ENCODE measurements around the gene GRK5.

Gene GRK5

DNA sequence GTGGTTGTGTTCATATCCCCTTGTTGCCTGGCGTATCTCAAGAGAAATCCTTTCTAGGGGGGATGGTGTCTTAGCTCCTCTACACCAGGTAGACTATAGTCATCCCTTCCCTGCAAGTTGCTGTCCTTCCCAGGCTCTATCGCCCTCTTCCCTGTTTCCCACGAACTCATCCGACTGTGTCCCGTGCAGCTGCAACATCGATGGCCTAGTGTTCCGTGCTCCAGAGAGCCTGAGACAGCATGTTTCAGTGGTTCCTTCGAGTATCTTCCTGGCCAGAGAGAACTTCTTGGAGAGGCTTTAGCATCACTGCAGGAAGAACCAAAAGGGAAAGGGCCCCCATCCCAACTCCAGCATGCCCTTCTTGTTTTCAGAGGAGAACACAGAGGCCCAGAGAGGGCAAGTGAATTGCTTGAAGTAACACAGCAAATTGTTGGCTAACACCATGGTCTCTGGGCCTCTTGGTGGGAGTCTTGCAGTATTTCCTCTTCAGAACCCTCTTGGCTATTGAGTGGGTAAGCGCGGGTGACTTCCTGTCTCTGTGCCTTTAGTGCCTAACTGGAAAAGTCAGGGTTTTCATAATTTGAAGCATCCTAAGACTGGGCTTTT is 172.2 kb downstream of the GRK5 start:
- DNase-seq (ENCODE audit: low read depth): no peak

GRCh38 chr10:119383174-119383856 is 175.9 kb downstream of the GRK5 start:
- no peak for DNase-seq (ENCODE audit: low read depth)

- no peak for DNase-seq (ENCODE audit: low read depth)
These were observed 176.8 kb downstream of the GRK5 start for GRCh38 chr10:119384127-119384526.

- no peak for DNase-seq (ENCODE audit: low read depth)
These were observed 179.3 kb downstream of the GRK5 start for GRCh38 chr10:119386666-119387065.

GRCh38 chr10:119388849-119389345 is 181.5 kb downstream of the GRK5 start:
- no peak for DNase-seq (ENCODE audit: low read depth)

- no peak for DNase-seq (ENCODE audit: low read depth)
These were observed 184.3 kb downstream of the GRK5 start for GRCh38 chr10:119391440-119392251.

GRCh38 chr10:119393019-119393418 is 185.6 kb downstream of the GRK5 start:
- DNase-seq (ENCODE audit: low read depth): no peak

- no peak for DNase-seq (ENCODE audit: low read depth)
These were observed 186.1 kb downstream of the GRK5 start for GRCh38 chr10:119393421-119393820.

- no peak for DNase-seq (ENCODE audit: low read depth)
These were observed 186.5 kb downstream of the GRK5 start for GRCh38 chr10:119393845-119394244.

GRCh38 chr10:119394657-119395279 is 187.4 kb downstream of the GRK5 start:
- no peak for DNase-seq (ENCODE audit: low read depth)

DNA sequence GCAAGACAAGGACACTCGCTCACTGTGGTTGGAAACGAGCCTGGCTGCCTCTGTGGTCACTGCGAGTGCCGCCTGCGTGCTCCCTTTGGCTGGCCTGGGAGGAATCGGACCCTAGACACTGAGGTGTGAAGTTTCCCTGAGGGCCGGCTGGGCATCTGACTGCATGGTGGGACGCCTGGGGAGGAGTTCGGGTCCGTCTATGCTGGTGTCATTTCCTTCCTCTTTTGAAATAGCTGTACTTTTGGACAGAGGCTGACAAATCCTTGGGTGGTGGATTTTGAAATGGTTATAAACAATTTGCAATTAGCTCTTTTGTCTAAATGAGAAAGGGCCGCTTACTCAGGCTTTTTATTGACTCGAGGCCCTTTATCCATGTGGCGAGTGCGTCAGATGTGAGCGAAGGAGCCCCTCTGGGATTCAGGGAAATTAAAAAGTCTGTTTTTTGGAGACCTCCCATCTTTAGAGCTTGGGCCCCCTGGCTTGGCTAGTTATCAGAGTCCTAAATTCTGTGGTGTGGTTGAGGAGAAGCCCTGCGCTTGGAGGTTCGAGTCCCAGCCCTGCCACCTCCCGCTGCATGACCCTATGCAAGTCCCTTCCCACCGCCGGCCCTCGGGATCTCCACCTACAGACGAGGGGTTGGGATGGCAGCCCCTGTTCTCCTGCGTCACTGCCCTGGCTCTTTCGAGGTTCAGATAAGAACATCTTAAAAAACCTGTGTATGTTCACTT is 188.1 kb downstream of the GRK5 start:
- no peak for DNase-seq (ENCODE audit: low read depth)

GRCh38 chr10:119396008-119396708 is 188.8 kb downstream of the GRK5 start:
- no peak for DNase-seq (ENCODE audit: low read depth)

GRCh38 chr10:119396709-119397071 is 189.3 kb downstream of the GRK5 start:
- no peak for DNase-seq (ENCODE audit: low read depth)

- no peak for DNase-seq (ENCODE audit: low read depth)
These were observed 190.0 kb downstream of the GRK5 start for GRCh38 chr10:119397416-119397815.

DNA sequence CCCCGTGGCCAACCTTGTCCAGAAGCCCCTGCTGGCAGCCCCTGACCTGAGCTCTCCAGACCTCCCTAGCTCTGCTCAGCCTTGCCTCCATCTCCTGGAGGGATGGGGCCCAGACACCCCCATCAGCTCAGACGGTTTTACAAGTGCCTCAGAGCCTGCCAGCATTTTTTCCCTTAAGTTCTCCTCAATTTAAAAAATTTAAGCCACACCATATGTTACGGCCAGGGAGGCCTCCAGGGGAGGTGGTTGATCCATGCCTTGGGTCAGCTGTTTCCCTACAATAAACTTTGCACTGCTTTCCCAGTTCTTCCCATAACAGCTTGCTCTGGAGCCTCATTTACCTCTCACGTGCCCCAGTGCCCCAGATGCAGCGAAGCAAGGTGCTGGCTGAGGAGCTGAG is 191.6 kb downstream of the GRK5 start:
- no peak for DNase-seq (ENCODE audit: low read depth)

- DNase-seq (ENCODE audit: low read depth): no peak
These were observed 192.1 kb downstream of the GRK5 start for GRCh38 chr10:119399466-119399865.

DNA sequence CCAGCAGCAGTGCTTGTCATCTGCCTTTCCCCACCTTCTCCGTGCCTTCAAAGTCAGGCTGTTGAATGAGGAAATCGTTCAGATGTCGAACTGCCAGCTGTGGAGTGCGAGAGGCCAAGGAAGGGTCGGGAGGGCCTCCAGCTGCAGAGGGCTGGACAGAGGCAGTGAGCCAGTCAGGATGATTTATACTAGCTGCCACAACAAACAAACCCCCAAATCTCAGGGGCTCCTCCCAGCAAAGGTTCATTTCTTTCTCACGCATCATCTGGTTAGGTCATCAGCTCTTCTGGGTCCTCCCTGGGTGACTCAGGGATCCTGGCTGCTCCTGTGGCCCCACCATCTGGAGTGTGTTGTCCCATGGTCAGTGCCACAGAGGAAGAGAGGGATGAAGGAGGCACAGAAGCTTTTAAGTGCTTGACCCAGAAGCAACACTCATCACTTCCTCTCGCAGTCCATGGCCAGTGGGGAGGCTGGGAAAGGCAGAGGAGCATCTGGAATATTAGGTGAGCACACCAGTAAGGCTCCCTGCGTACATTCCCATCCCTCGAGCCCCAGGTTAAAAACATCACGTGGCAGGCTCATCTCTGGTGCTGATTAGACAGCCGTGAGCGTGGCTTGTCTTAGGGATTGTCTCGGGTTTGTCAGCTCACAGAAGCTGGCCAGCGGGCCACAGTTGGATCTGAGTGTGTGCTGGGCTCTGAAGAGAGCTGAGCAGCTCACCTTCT is 194.5 kb downstream of the GRK5 start:
- no peak for DNase-seq (ENCODE audit: low read depth)

DNA sequence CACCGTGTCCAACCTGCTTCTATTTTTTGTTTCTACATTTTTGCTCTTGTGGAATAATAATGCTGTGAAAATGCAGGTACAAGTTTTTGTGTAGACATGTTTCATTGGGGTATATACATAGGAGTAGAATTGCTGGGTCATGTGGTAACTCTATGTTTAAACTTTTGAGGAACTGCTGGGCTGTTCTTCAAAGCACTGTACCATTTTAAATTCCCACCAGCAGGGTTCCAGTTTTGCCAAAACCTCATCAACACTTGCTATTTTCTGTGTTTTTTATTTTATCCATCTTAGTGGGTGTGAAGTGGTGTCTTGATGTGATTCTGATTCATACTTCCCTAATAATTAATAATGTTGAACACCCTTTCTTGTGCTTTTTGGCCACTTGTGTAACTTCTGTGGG is 196.6 kb downstream of the GRK5 start:
- no peak for DNase-seq (ENCODE audit: low read depth)

- DNase-seq (ENCODE audit: low read depth): no peak
These were observed 197.5 kb downstream of the GRK5 start for GRCh38 chr10:119404719-119405519.

DNA sequence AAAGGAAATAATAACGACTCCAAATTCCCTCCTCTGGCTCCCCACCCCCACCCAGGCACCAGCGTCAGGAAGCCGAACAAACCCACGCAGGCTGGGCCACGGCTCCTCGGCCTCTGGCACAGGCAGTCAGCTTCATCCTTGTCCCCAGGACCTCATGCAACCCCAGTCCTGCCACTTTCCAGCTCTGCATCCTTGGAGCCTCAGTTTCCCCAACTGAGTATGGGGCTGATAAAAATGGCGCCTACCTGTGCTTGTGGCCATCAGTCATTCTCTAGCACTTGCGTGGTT is 198.1 kb downstream of the GRK5 start:
- DNase-seq (ENCODE audit: low read depth): no peak
